Measurements from ENCODE around the gene PALMD. TPM values are rescaled to one million over a fixed set of nuclear protein-coding genes. Genes with fewer than 3 reads are reported as not detected.
A peak's percentile ranks its signal among the peaks of the same experiment; 100 is the strongest.

Gene PALMD
- total RNA-seq, 1 donor from 2014 or later = 39.5 TPM

- Histone ChIP-seq H3K36me3 (no peaks in the 10 kb centered on the region), H3K27ac (no peak overlapping the region), H3K9me3 (no peaks in the 10 kb centered on the region), H3K4me3 (no peak overlapping the region), H3K4me1 (peaks cover 11% of the 10 kb centered on the region), H3K27me3 (no peaks in the 10 kb centered on the region)
- DNase-seq (ENCODE audit: extremely low spot score in 2 of 2) = no peak
- intact Hi-C loops (cut with DNase I) = no loop called here
- TF ChIP-seq CTCF (IDR thresholded peaks at IDR 0.05) (no peak), POLR2A (IDR thresholded peaks at IDR 0.05) (no peak), POLR2AphosphoS5 (IDR thresholded peaks at IDR 0.05; ENCODE audit: insufficient read depth in 1 of 2, low read depth in 1 of 2) (no peak)
Observed at GRCh38 chr1:99680270-99680669, 34.4 kb downstream of the PALMD start.

- H3K4me1 ChIP-seq = peaks cover 19% of the 10 kb centered on the region
- intact Hi-C loops (cut with DNase I) = no loop called here
- TF ChIP-seq POLR2AphosphoS5 (IDR thresholded peaks at IDR 0.05; ENCODE audit: insufficient read depth in 1 of 2, low read depth in 1 of 2) (no peak), CTCF (IDR thresholded peaks at IDR 0.05) (no peak), POLR2A (IDR thresholded peaks at IDR 0.05) (no peak)
- H3K27ac ChIP-seq = no peak overlapping the region
- no peaks in the 10 kb centered on the region for H3K27me3 ChIP-seq
- no peak for DNase-seq (ENCODE audit: extremely low spot score in 2 of 2)
- H3K9me3 ChIP-seq = no peaks in the 10 kb centered on the region
- H3K4me3 ChIP-seq = no peak overlapping the region
- H3K36me3 ChIP-seq = no peaks in the 10 kb centered on the region
Observed at GRCh38 chr1:99681583-99681982, 35.7 kb downstream of the PALMD start.

- no peak overlapping the region for H3K27ac ChIP-seq
- H3K27me3 ChIP-seq = no peaks in the 10 kb centered on the region
- H3K36me3 ChIP-seq = peaks cover 0 to 3% of the 10 kb centered on the region in 2 donors
- intact Hi-C loops (cut with DNase I) = no loop called here
- DNase-seq (ENCODE audit: extremely low spot score in 2 of 2) = no peak
- H3K9me3 ChIP-seq = no peaks in the 10 kb centered on the region
- H3K4me3 ChIP-seq = no peak overlapping the region
- TF ChIP-seq POLR2A (IDR thresholded peaks at IDR 0.05) (no peak), CTCF (IDR thresholded peaks at IDR 0.05) (no peak)
- peaks cover 19% of the 10 kb centered on the region for H3K4me1 ChIP-seq
Observed at GRCh38 chr1:99682291-99682751, 36.4 kb downstream of the PALMD start.

- Histone ChIP-seq H3K4me1 (peaks cover 19% of the 10 kb centered on the region), H3K9me3 (no peaks in the 10 kb centered on the region), H3K27me3 (no peaks in the 10 kb centered on the region), H3K36me3 (peaks cover 0 to 8% of the 10 kb centered on the region in 2 donors), H3K27ac (peak overlapping the region; percentile 24), H3K4me3 (no peak overlapping the region)
- no peak for DNase-seq (ENCODE audit: extremely low spot score in 2 of 2)
- TF ChIP-seq POLR2A (IDR thresholded peaks at IDR 0.05) (no peak), CTCF (IDR thresholded peaks at IDR 0.05) (peak in 1 of 3 experiments; percentile 25), POLR2AphosphoS5 (IDR thresholded peaks at IDR 0.05; ENCODE audit: insufficient read depth in 1 of 2, low read depth in 1 of 2) (peak in 1 of 2 donors; percentile 77)
- intact Hi-C loops (cut with DNase I) = no loop called here
Observed at GRCh38 chr1:99685516-99686180, 39.7 kb downstream of the PALMD start.

- Histone ChIP-seq H3K4me1 (no peaks in the 10 kb centered on the region), H3K4me3 (no peak overlapping the region), H3K36me3 (peaks cover 0 to 8% of the 10 kb centered on the region in 2 donors), H3K27ac (no peak overlapping the region), H3K27me3 (no peaks in the 10 kb centered on the region), H3K9me3 (no peaks in the 10 kb centered on the region)
- no peak for DNase-seq (ENCODE audit: extremely low spot score in 2 of 2)
- TF ChIP-seq CTCF (IDR thresholded peaks at IDR 0.05) = no peak
- no peak for TF ChIP-seq POLR2A (IDR thresholded peaks at IDR 0.05)
- no peak for TF ChIP-seq POLR2AphosphoS5 (IDR thresholded peaks at IDR 0.05; ENCODE audit: insufficient read depth in 1 of 2, low read depth in 1 of 2)
- intact Hi-C loops (cut with DNase I) = no loop called here
Observed at GRCh38 chr1:99691175-99691574, 45.3 kb downstream of the PALMD start.
